GM12878 (cell line): ENCODE results near the gene LGI4. TPM values are rescaled to one million over a fixed set of nuclear protein-coding genes. Genes with fewer than 3 reads are reported as not detected.

Experiments
- ATAC-seq: fragments of 200-7000 bp; cut with Tn5 transposase; 3 replicates; pipeline ENCODE4 v1.9.1; 2020; ENCODE audit warnings: mild to moderate bottlenecking, moderate library complexity
- BruUV-seq: library from RNA; stranded (reverse); fragments of 400-500 nt; replicated peaks from 2 replicates; lab custom pipeline; 2021; lab: Mats Ljungman, UMichigan
- CTCF ChIA-PET: fragments of 300-600 bp; sonication (Branson Sonifier 250); formaldehyde crosslinking; extraction: SDS; loops from one replicate; lab custom pipeline; 2021; ENCODE audit warnings: inconsistent platforms; lab: Yijun Ruan, JAX
- POLR2A ChIA-PET: fragments of 350-600 bp; formaldehyde crosslinking; extraction: SDS; loops from one replicate; lab custom pipeline; 2021; ENCODE audit warnings: inconsistent platforms; lab: Charles Lee
- RAD21 ChIA-PET: fragments of 300-600 bp; sonication (Branson Sonifier 250); formaldehyde crosslinking; loops from one replicate; lab custom pipeline; 2023; ENCODE audit warnings: antibody characterized with exemption; ENCODE audit not compliant: unreplicated experiment; lab: Charles Lee
- SMC1A ChIA-PET: fragments of 300-600 bp; sonication (Branson Sonifier 250); formaldehyde crosslinking; loops from one replicate; lab custom pipeline; 2023; ENCODE audit not compliant: unreplicated experiment, uncharacterized antibody; lab: Charles Lee
- DNase-seq: peaks from one replicate; pipeline ENCODE4 v3.0.0-alpha.2; 2011; ENCODE audit warnings: low read depth, low spot score
- FAIRE-seq: peaks from 3 replicates; lab custom pipeline; 2011; peaks lifted over from hg19 to GRCh38; lab: Jason Lieb, UNC
- H2AFZ ChIP-seq: 2 replicates; pipeline ENCODE4 v1.6.0; 2011; ENCODE audit warnings: low read depth, low read length, control low read depth; ENCODE audit not compliant: control insufficient read depth
- H3K27ac ChIP-seq: 2 replicates; pipeline ENCODE4 v1.5.1; 2011; ENCODE audit warnings: control low read depth; ENCODE audit not compliant: control insufficient read depth, insufficient read depth
- H3K27me3 ChIP-seq, 2 experiments: replicated peaks in 1 of 2; 2 replicates each; pipeline versions ENCODE4 v1.6.0 to v1.6.1; 2011; ENCODE audit warnings: low read length in 1 of 2; ENCODE audit not compliant: control insufficient read depth in 2 of 2, insufficient read depth in 2 of 2
- H3K36me3 ChIP-seq, 2 experiments: 2 replicates each; pipeline ENCODE4 v1.5.1; 2011; ENCODE audit warnings: low read length in 1 of 2; ENCODE audit not compliant: control insufficient read depth in 2 of 2, insufficient read depth in 2 of 2
- H3K4me1 ChIP-seq: 2 replicates; pipeline ENCODE4 v1.6.1; 2011; ENCODE audit warnings: mild to moderate bottlenecking, low read length, moderate library complexity, mixed read lengths; ENCODE audit not compliant: control insufficient read depth, insufficient read depth
- H3K4me2 ChIP-seq: 2 replicates; pipeline ENCODE4 v1.6.0; 2011; ENCODE audit warnings: control low read depth; ENCODE audit not compliant: control insufficient read depth, insufficient read depth
- H3K4me3 ChIP-seq: fragments of 200-600 bp; sonication (generic); 2 replicates; pipeline ENCODE4 v1.5.1; 2016
- H3K79me2 ChIP-seq: 2 replicates; pipeline ENCODE4 v1.6.0; 2011; ENCODE audit warnings: low read length; ENCODE audit not compliant: control insufficient read depth, insufficient read depth
- H3K9ac ChIP-seq: 2 replicates; pipeline ENCODE4 v1.8.0; 2011; ENCODE audit warnings: low read length, control low read depth, mixed read lengths; ENCODE audit not compliant: control insufficient read depth, insufficient read depth
- H3K9me3 ChIP-seq: replicated peaks from 3 replicates; pipeline ENCODE4 v1.5.1; 2011; ENCODE audit warnings: mild to moderate bottlenecking, low read length; ENCODE audit not compliant: control insufficient read depth, insufficient read depth
- H4K20me1 ChIP-seq: 2 replicates; pipeline ENCODE4 v1.6.0; 2011; ENCODE audit not compliant: control insufficient read depth, insufficient read depth
- CBX5 ChIP-seq: sonication (generic); IDR thresholded peaks from 2 replicates; pipeline ENCODE4 v1.6.1; 2016; ENCODE audit warnings: low read depth, moderate library complexity, mild to moderate bottlenecking, inconsistent platforms
- CREB1 ChIP-seq: IDR thresholded peaks from 2 replicates; pipeline ENCODE4 v1.6.1; 2012; ENCODE audit warnings: low read depth, mild to moderate bottlenecking, inconsistent platforms
- CREM ChIP-seq: IDR thresholded peaks from 2 replicates; pipeline ENCODE4 v1.6.1; 2014; ENCODE audit warnings: antibody characterized with exemption, low read depth
- DPF2 ChIP-seq: fragments of 450-650 bp; IDR thresholded peaks from 2 replicates; pipeline ENCODE4 v1.6.1; 2017; ENCODE audit warnings: mild to moderate bottlenecking
- EED ChIP-seq: sonication (generic); IDR thresholded peaks from 2 replicates; pipeline ENCODE4 v1.6.1; 2016; ENCODE audit warnings: antibody characterized with exemption, low read depth
- GABPA ChIP-seq: IDR thresholded peaks from 2 replicates; pipeline ENCODE4 v1.6.1; 2014; ENCODE audit warnings: antibody characterized with exemption, low read depth, mild to moderate bottlenecking, inconsistent platforms
- NBN ChIP-seq: fragments of 450-650 bp; IDR thresholded peaks from 2 replicates; pipeline ENCODE4 v1.6.1; 2016
- PML ChIP-seq: IDR thresholded peaks from 2 replicates; pipeline ENCODE4 v1.6.1; 2012; ENCODE audit warnings: low read length, inconsistent platforms
- RFX5 ChIP-seq: IDR thresholded peaks from 2 replicates; pipeline ENCODE4 v1.6.1; 2011; ENCODE audit warnings: low read depth, low read length, improper control_type of control experiment
- RUNX3 ChIP-seq: IDR thresholded peaks from 2 replicates; pipeline ENCODE4 v1.6.1; 2012; ENCODE audit warnings: low read length, inconsistent platforms
- SMARCA5 ChIP-seq: fragments of 450-650 bp; IDR thresholded peaks from 2 replicates; pipeline ENCODE4 v1.6.1; 2017; ENCODE audit warnings: mild to moderate bottlenecking
- TARDBP ChIP-seq: IDR thresholded peaks from 2 replicates; pipeline ENCODE4 v1.6.1; 2016; ENCODE audit warnings: borderline replicate concordance
- YY1 ChIP-seq: IDR thresholded peaks from 2 replicates; pipeline ENCODE4 v1.6.1; 2011; ENCODE audit warnings: low read depth, mild to moderate bottlenecking, low read length
- WGBS: methylation state at CpG from one replicate; pipeline ENCODE4 v1.1.6; 2016; ENCODE audit warnings: low lambda C conversion rate; ENCODE audit not compliant: insufficient replicate concordance, insufficient coverage; ENCODE audit errors: missing lambda C conversion rate; 5-methylcytosine and 5-hydroxymethylcytosine counted together
- in situ Hi-C: fragments of 300-500 bp; cut with MboI; formaldehyde crosslinking; loops from 9 replicates; pipeline ENCODE4 v1.14.3; 2018; ENCODE audit warnings: mixed read lengths
- intact Hi-C: fragments of 100-400 bp; cut with micrococcal nuclease; formaldehyde crosslinking; loops from one replicate; pipeline ENCODE4 v1.14.2; 2022; ENCODE audit not compliant: unreplicated experiment
- polyA plus RNA-seq, 11 experiments: library from polyadenylated mRNA; depleted of rRNA in 4 of 11; unstranded in 6 of 11; stranded (reverse) in 5 of 11; fragments of >200 nt; fragmentation: Nextera tagmentation in 4 of 11; fragmentation: Illumina TruSeq in 1 of 11; extraction: Ambion mirVana in 4 of 11; extraction: Trizol in 1 of 11; gene quantifications; 1 replicate in 1 of 11; 2 replicates in 10 of 11; pipeline versions ENCODE4 v1.2.1 to v1.2.3, GENCODE V29; 2011 to 2016; ENCODE audit warnings: inconsistent platforms in 2 of 11, missing spikeins in 2 of 11, low read depth in 1 of 11
- total RNA-seq, 4 experiments: library from RNA; depleted of rRNA in 3 of 4; stranded (reverse); fragments of >200 nt in 3 of 4; fragmentation: Illumina TruSeq in 1 of 4; extraction: Trizol in 1 of 4; gene quantifications; 2 replicates each; pipeline versions ENCODE4 v1.2.1 to v1.2.3, GENCODE V29; 2013 to 2021
- TF ChIP-seq, protein P1 (sequence below): fragments of 150-350 bp; IDR thresholded peaks from 2 replicates; pipeline ENCODE4 v1.6.1; 2016; ENCODE audit warnings: low read depth, low read length
- TF ChIP-seq, protein P2 (sequence below): fragments of 450-650 bp; conservative IDR thresholded peaks from 2 replicates; pipeline ENCODE4 v1.6.1; 2017; ENCODE audit warnings: mild to moderate bottlenecking, moderate library complexity

Gene LGI4
- total and polyA plus RNA-seq, 10 of the 15 experiments (the other 5 are each of a cell fraction or from before 2014, with no cell fraction given) = 0.11 TPM; not detected in 9

DNA sequence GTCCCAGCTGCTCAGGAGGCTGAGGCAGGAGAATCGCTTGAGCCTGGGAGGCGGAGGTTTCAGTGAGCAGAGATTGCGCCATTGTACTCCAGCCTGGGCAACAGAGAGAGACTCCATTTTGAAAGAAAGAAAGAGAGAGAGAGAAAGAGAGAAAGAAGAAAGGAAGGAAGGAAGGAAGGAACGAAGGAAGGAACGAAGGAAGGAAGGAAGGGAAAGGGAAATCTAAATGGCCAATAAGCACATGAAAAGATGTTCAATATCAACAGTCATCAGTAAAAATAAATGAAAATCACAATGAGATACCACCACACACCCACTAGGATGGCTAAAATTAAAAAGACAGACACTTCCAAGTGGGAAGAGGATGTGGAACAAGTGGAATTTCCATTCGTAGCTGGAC, 39.4 kb upstream of the LGI4 start:
- Histone ChIP-seq H3K9me3 (peaks cover 7% of the 10 kb centered on the region), H3K4me2 (no peak overlapping the region), H3K36me3 (peaks cover 0 to 1% of the 10 kb centered on the region in 2 experiments; a peak in 2 of 4 replicates), H3K9ac (no peak overlapping the region), H3K27ac (no peak overlapping the region), H3K27me3 (no peaks in the 10 kb centered on the region), H3K79me2 (no peaks in the 10 kb centered on the region), H3K4me1 (no peaks in the 10 kb centered on the region), H2AFZ (no peak overlapping the region), H3K4me3 (no peak overlapping the region), H4K20me1 (no peaks in the 10 kb centered on the region)
- ChIA-PET RAD21 (no interaction called here), POLR2A (no interaction called here), SMC1A (no interaction called here), CTCF (no interaction called here)
- FAIRE-seq (no peak), DNase-seq (no peak), ATAC-seq (no peak)
- in situ Hi-C loops = no loop called here
- 75% methylated on average over 4 of the region's 6 CpGs for WGBS
- intact Hi-C loops = no loop called here
- BruUV-seq = no TSS peak
- TF ChIP-seq TARDBP (no peak), CREB1 (no peak), RUNX3 (no peak), SMARCA5 (no peak), CREM (no peak), CBX5 (no peak), NBN (no peak)

DNA sequence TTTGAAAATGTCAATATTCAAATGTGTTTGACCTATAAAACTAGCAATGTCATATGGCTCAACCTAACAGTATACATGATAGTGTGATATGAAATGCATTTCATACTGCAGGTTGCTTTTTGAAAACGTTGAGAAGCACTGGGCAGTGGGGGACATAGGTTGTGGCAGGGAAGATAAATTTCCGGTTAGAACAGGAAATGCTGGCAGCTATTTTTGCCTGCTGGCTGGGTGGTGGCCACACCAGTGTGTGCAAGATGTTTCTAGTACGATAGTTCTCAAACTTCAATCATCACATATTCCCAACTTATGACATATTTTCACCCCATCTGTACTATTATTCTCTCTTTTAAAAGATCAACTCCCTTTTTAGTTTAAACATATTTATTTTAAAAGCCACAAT, 36.9 kb upstream of the LGI4 start:
- Histone ChIP-seq H3K36me3 (peaks cover 5 to 9% of the 10 kb centered on the region in 2 experiments; a peak in 3 of 4 replicates), H3K4me1 (peaks cover 7% of the 10 kb centered on the region; the same call in 1 of the 2 replicates), H3K4me3 (no peak overlapping the region), H3K27me3 (no peaks in the 10 kb centered on the region), H3K27ac (no peak overlapping the region), H3K4me2 (no peak overlapping the region), H2AFZ (no peak overlapping the region), H4K20me1 (no peaks in the 10 kb centered on the region), H3K9ac (no peak overlapping the region), H3K9me3 (peaks cover 1% of the 10 kb centered on the region; the same call in 2 of the 3 replicates), H3K79me2 (no peaks in the 10 kb centered on the region)
- WGBS = 67% methylated on average over 3 of the region's 3 CpGs
- ChIA-PET POLR2A (no interaction called here), CTCF (no interaction called here), RAD21 (no interaction called here), SMC1A (interaction anchor here (0.6 to 0.7 kb wide), 2 partner anchors 40 to 69 kb away, joined by 3 to 4 read pairs; no protein-coding TSS in a partner anchor)
- FAIRE-seq = no peak
- no TSS peak for BruUV-seq
- intact Hi-C loops = no loop called here
- in situ Hi-C loops = no loop called here
- no peak for ATAC-seq
- DNase-seq = no peak
- TF ChIP-seq PML (no peak), CREB1 (no peak), GABPA (no peak), EED (no peak), RFX5 (no peak), CBX5 (no peak), YY1 (no peak), DPF2 (no peak)
- TF ChIP-seq, protein P1, sequence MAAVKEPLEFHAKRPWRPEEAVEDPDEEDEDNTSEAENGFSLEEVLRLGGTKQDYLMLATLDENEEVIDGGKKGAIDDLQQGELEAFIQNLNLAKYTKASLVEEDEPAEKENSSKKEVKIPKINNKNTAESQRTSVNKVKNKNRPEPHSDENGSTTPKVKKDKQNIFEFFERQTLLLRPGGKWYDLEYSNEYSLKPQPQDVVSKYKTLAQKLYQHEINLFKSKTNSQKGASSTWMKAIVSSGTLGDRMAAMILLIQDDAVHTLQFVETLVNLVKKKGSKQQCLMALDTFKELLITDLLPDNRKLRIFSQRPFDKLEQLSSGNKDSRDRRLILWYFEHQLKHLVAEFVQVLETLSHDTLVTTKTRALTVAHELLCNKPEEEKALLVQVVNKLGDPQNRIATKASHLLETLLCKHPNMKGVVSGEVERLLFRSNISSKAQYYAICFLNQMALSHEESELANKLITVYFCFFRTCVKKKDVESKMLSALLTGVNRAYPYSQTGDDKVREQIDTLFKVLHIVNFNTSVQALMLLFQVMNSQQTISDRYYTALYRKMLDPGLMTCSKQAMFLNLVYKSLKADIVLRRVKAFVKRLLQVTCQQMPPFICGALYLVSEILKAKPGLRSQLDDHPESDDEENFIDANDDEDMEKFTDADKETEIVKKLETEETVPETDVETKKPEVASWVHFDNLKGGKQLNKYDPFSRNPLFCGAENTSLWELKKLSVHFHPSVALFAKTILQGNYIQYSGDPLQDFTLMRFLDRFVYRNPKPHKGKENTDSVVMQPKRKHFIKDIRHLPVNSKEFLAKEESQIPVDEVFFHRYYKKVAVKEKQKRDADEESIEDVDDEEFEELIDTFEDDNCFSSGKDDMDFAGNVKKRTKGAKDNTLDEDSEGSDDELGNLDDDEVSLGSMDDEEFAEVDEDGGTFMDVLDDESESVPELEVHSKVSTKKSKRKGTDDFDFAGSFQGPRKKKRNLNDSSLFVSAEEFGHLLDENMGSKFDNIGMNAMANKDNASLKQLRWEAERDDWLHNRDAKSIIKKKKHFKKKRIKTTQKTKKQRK = no peak
- TF ChIP-seq, protein P2, sequence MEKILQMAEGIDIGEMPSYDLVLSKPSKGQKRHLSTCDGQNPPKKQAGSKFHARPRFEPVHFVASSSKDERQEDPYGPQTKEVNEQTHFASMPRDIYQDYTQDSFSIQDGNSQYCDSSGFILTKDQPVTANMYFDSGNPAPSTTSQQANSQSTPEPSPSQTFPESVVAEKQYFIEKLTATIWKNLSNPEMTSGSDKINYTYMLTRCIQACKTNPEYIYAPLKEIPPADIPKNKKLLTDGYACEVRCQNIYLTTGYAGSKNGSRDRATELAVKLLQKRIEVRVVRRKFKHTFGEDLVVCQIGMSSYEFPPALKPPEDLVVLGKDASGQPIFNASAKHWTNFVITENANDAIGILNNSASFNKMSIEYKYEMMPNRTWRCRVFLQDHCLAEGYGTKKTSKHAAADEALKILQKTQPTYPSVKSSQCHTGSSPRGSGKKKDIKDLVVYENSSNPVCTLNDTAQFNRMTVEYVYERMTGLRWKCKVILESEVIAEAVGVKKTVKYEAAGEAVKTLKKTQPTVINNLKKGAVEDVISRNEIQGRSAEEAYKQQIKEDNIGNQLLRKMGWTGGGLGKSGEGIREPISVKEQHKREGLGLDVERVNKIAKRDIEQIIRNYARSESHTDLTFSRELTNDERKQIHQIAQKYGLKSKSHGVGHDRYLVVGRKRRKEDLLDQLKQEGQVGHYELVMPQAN = no peak
